Naive thymus-derived CD8-positive, alpha-beta T cell (primary cell): ENCODE results near the gene UBD. TPM values are rescaled to one million over a fixed set of nuclear protein-coding genes. Genes with fewer than 3 reads are reported as not detected.
A peak's percentile ranks its signal among the peaks of the same experiment; 100 is the strongest.

Experiments used
- ATAC-seq, 2 donors: fragments of 150-1000 bp; cut with Tn5 transposase in 1 of 2; sonication (Bioruptor Pico), chemical (Tn5 transposase) in 1 of 2; 1 replicate in 1 of 2; 2 replicates in 1 of 2; pipeline ENCODE4 v1.10.0; 2021; ENCODE audit warnings: mild to moderate bottlenecking in 2 of 2, moderate library complexity in 2 of 2
- POLR2A ChIA-PET: fragments of 350-600 bp; sonication (Branson Sonifier 250); formaldehyde crosslinking; loops from one replicate; lab custom pipeline; 2021; ENCODE audit warnings: antibody characterized with exemption; lab: Charles Lee
- DNase-seq, 10 donors: peaks; one replicate each; pipeline versions ENCODE4 v3.0.0 to v3.0.0-alpha.2; 2020 to 2022
- H3K27ac Mint-ChIP-seq, 10 donors: one replicate each; pipeline ENCODE4 v1.8.0; 2020 to 2022; ENCODE audit warnings: mild to moderate bottlenecking in 10 of 10, mixed read lengths in 10 of 10, moderate library complexity in 4 of 10, inconsistent platforms in 1 of 10
- H3K27me3 Mint-ChIP-seq, 5 donors: one replicate each; pipeline ENCODE4 v1.8.0; 2021 to 2022; ENCODE audit warnings: mixed read lengths in 5 of 5
- H3K36me3 Mint-ChIP-seq, 3 donors: one replicate each; pipeline ENCODE4 v1.8.0; 2020 to 2022; ENCODE audit warnings: mixed read lengths in 3 of 3, mild to moderate bottlenecking in 2 of 3, inconsistent platforms in 1 of 3
- H3K4me1 Mint-ChIP-seq, 4 donors: one replicate each; pipeline ENCODE4 v1.8.0; 2021 to 2022; ENCODE audit warnings: mixed read lengths in 4 of 4
- H3K4me3 Mint-ChIP-seq, 10 donors: one replicate each; pipeline ENCODE4 v1.8.0; 2020 to 2022; ENCODE audit warnings: mild to moderate bottlenecking in 10 of 10, mixed read lengths in 10 of 10, moderate library complexity in 6 of 10, inconsistent platforms in 1 of 10
- H3K9me3 Mint-ChIP-seq, 9 donors: one replicate each; pipeline ENCODE4 v1.8.0; 2020 to 2022; ENCODE audit warnings: mixed read lengths in 9 of 9, mild to moderate bottlenecking in 3 of 9, inconsistent platforms in 1 of 9, moderate library complexity in 1 of 9
- polyA plus RNA-seq, 3 donors: library from polyadenylated mRNA; unstranded; fragments of 300-500 nt; fragmentation: Illumina TruSeq; gene quantifications; one replicate each; pipeline ENCODE4 v1.2.3, GENCODE V29; 2021
- total RNA-seq, 8 experiments: library from RNA in 2 of 8; stranded (reverse) in 2 of 8; gene quantifications; one replicate each; pipeline ENCODE4 v1.2.3 and lab custom pipeline; 2021 to 2026

Gene UBD
- total and polyA plus RNA-seq, 5 experiments from 2014 or later, result not detected

DNA sequence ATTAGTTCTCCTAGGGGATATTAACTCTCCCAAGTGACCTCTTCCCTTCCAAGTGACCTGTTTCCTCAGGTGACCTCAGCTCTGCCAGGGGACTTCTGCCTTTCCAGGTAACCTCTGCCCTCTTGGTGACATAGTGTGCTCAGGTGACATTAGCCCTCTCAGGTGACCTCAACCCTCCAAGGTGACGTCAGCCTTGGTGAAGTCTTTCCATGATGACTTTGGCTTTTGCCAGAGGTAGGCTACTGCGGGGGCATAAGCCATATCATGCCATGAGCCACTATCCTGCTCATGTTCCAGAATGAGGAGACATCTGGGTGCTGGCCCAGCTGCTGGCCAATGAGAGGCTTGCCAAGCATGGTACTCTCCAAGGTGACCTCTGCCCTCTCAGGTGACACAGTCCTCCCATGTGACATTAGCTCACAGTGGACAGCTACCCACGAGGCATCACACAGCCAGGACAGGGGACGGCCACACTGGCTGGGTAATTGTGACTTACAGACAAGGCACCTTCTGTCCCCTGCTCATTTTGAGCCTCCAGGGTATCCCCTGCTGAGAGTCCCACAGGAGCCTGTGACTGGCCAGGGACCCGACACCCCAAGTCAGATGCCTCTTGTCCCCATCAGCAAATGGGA is 31.1 kb downstream of the UBD start:
- H3K27ac Mint-ChIP-seq, result no peak overlapping the region
- peaks cover 0 to 3% (median 0%) of the 10 kb centered on the region in 4 donors for H3K4me1 Mint-ChIP-seq
- H3K4me3 Mint-ChIP-seq, result no peak overlapping the region
- POLR2A ChIA-PET, result no interaction called here
- H3K27me3 Mint-ChIP-seq, result peaks cover 11 to 34% (median 16%) of the 10 kb centered on the region in 5 donors
- H3K36me3 Mint-ChIP-seq, result no peaks in the 10 kb centered on the region
- peaks cover 0 to 3% (median 0%) of the 10 kb centered on the region in 9 donors for H3K9me3 Mint-ChIP-seq
- no peak for ATAC-seq
- DNase-seq, result no peak

DNA sequence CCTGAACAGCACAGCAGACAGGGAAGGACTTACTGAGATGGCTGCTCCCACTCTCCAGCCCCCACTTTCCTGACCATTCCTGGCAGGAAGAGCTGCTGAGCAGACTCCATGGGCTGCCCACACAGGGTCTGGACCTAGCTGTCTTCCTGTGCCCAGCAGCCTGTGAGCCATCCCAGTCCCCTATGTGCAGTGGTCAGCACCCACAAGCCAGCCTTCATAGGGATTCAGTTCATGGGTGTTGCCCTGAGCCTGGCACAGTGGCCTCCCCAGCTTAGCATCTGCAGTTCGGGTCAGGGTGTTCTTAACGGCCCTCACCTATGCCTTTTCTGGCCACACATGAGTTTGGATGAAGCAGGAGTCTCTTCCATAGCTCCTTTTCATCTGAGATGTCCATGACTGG is 32.0 kb downstream of the UBD start:
- POLR2A ChIA-PET, result no interaction called here
- Mint-ChIP-seq H3K9me3 (peaks cover 0 to 3% (median 0%) of the 10 kb centered on the region in 9 donors), H3K36me3 (no peaks in the 10 kb centered on the region), H3K27me3 (peaks cover 11 to 36% (median 17%) of the 10 kb centered on the region in 5 donors), H3K27ac (no peak overlapping the region), H3K4me1 (peaks cover 0 to 3% (median 0%) of the 10 kb centered on the region in 4 donors), H3K4me3 (no peak overlapping the region)
- no peak for ATAC-seq
- DNase-seq, result no peak

DNA sequence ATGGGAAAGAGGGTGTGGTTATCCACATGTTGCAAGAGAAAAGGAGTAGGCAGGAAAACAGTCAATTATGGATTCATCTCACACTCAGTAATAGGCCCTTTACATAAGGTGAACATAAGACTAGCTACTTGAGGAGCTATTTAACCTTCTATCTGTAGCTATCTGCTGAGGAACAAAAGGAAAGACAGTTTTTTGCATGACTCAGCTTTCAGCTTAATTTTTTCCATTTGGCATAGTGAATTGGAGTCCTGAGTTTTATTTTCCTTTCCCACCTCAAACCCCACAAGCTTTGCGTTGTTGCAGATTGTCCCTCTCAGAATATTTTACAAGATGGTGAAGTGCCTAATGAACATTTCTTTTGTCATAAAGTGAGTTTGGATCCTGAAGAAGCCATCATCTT is 32.4 kb downstream of the UBD start:
- POLR2A ChIA-PET, result no interaction called here
- H3K27me3 Mint-ChIP-seq, result peaks cover 11 to 36% (median 17%) of the 10 kb centered on the region in 5 donors
- H3K4me3 Mint-ChIP-seq, result no peak overlapping the region
- H3K27ac Mint-ChIP-seq, result no peak overlapping the region
- DNase-seq, result no peak
- H3K4me1 Mint-ChIP-seq, result peaks cover 0 to 3% (median 0%) of the 10 kb centered on the region in 4 donors
- no peak for ATAC-seq
- peaks cover 0 to 3% (median 0%) of the 10 kb centered on the region in 9 donors for H3K9me3 Mint-ChIP-seq
- H3K36me3 Mint-ChIP-seq, result no peaks in the 10 kb centered on the region

DNA sequence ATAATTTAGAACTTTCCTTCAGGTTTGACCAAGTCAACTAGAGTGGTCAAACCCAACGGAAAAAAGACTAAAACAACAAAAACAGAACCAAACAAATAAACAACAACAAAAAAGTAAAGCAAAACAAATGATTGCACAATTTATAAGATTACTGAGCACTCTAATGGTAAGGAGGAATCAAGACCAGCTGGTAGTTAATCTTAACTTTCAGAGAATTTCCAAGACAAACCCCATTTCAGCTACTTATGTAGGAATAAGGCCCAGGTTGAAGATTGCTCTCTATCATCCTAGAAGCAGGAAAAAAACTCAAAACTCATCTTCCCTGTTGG is 34.3 kb downstream of the UBD start:
- H3K27ac Mint-ChIP-seq, result no peak overlapping the region
- peaks cover 0 to 3% (median 0%) of the 10 kb centered on the region in 9 donors for H3K9me3 Mint-ChIP-seq
- DNase-seq, result no peak
- no peak for ATAC-seq
- POLR2A ChIA-PET, result no interaction called here
- no peaks in the 10 kb centered on the region for H3K36me3 Mint-ChIP-seq
- peaks cover 0 to 3% (median 0%) of the 10 kb centered on the region in 4 donors for H3K4me1 Mint-ChIP-seq
- H3K27me3 Mint-ChIP-seq, result peaks cover 12 to 45% (median 24%) of the 10 kb centered on the region in 5 donors
- H3K4me3 Mint-ChIP-seq, result no peak overlapping the region

DNA sequence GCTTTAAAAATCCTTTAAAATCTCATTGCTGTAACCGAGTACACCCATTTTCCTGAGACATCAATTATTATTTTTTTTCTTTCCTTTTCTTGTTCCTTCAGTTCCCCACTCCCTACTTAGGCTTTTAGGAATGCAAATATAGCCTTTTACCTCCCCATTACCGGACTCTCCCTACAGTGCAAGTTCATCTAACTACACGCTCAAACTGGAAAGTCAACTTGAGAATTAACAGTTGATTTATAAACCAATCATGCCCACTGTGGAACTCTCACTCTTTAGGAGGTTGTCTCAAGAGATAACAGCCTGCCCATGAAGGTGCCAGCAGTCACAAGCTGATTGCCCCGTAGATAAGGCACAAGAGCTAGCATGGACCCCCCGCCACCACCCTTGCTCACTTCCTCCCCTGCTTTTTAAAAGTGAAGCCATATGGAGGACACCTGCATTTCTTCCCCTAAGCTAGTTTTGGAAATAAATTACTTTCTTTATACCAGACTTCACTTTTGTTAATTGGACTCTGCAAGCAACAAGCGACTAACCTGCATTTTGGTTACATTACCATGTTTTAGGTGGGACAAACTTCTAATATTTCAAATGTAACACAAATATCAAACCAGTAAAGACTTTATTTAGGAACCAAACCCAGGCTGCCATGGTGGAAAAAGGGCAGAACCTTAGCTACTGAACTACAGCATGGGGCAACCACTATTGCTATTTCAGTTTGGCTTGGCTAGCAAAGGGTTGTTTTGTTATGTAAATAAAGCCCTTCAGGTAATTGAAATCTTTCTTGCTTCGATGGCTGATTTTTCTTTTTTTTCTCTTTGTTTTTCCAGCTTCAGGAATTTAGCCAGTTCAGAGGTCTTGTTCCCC is 34.9 kb downstream of the UBD start:
- Mint-ChIP-seq H3K9me3 (peaks cover 0 to 3% (median 0%) of the 10 kb centered on the region in 9 donors), H3K27ac (no peak overlapping the region), H3K36me3 (no peaks in the 10 kb centered on the region), H3K27me3 (peaks cover 12 to 45% (median 27%) of the 10 kb centered on the region in 5 donors), H3K4me1 (peaks cover 0 to 3% (median 0%) of the 10 kb centered on the region in 4 donors), H3K4me3 (no peak overlapping the region)
- ATAC-seq (no peak), DNase-seq (no peak)
- POLR2A ChIA-PET, result no interaction called here

DNA sequence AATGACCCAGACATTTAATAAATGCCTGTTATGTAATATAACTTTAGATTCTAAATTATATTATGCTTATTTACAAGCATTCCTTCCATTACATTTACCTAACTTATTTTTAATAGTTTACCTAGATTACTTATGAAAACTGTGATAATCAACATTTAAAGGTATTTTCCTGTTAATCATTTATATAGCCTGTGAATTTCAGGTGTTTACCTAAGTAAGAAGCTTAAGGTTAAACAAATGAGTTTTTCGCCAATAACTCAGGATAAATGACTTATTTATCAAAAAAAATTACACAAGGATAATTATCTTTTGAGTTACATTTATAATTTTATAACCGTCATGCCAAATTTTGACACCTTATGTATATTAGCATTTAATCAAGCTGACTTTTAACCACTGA is 35.5 kb downstream of the UBD start:
- H3K27me3 Mint-ChIP-seq, result peaks cover 12 to 43% (median 27%) of the 10 kb centered on the region in 5 donors
- POLR2A ChIA-PET, result no interaction called here
- H3K9me3 Mint-ChIP-seq, result peaks cover 0 to 3% (median 0%) of the 10 kb centered on the region in 9 donors
- no peak overlapping the region for H3K27ac Mint-ChIP-seq
- DNase-seq (no peak), ATAC-seq (no peak)
- H3K4me3 Mint-ChIP-seq, result no peak overlapping the region
- H3K36me3 Mint-ChIP-seq, result no peaks in the 10 kb centered on the region
- H3K4me1 Mint-ChIP-seq, result peaks cover 0 to 3% (median 0%) of the 10 kb centered on the region in 4 donors

DNA sequence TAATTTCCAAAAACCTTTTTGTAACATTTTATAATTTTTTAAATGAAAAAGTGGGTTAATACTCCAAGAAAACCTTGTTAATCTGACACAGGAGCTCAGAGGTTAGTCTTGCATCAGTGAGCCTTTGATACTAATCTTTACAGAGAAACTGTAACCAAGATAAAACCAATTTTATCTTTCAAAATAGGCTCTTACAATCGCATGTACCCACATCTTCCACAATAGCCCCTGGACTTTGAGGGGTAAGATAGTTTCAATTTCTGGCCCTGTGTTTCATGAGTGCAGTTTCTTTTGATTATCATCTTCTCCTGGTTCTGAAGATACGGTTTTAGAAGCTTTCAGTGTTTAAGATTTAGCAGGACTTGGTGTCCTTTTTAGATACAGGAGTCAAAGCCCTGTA is 37.3 kb downstream of the UBD start:
- no peak for DNase-seq
- Mint-ChIP-seq H3K36me3 (no peaks in the 10 kb centered on the region), H3K27me3 (peaks cover 12 to 36% (median 24%) of the 10 kb centered on the region in 5 donors), H3K27ac (no peak overlapping the region), H3K4me3 (no peak overlapping the region), H3K9me3 (no peaks in the 10 kb centered on the region), H3K4me1 (peaks cover 0 to 3% (median 0%) of the 10 kb centered on the region in 4 donors)
- no peak for ATAC-seq
- POLR2A ChIA-PET, result no interaction called here

DNA sequence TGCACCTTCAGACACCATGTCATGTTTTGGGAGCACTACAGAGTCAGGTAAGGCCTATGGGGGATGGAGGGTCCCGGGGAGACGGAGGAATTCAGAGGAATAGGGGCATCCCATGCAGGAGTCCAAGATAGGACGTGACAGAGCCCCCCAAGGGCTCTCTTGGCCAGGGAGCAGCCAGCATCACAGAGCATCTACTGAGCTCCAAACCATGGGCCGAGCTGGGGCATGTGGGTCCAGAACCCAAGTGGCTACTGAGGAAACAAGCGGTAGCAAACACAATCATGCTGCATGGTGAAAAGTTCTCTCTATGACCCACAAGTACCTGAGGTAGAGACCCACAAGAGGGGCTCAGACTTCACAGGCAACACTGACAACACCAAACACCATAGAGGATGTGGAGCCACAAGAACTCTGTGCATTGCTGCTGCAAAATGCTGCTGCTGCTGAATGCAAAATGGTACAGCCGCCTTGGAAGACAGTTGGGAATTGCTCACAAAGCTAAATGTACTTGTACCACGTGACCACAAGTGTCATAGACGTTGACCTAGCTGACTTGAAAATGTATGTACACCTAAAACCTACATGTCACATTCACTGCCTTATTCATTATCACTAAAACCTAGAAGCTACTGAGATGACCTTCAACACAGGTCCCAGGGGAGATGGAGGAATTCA is 38.4 kb downstream of the UBD start:
- DNase-seq, result no peak

DNA sequence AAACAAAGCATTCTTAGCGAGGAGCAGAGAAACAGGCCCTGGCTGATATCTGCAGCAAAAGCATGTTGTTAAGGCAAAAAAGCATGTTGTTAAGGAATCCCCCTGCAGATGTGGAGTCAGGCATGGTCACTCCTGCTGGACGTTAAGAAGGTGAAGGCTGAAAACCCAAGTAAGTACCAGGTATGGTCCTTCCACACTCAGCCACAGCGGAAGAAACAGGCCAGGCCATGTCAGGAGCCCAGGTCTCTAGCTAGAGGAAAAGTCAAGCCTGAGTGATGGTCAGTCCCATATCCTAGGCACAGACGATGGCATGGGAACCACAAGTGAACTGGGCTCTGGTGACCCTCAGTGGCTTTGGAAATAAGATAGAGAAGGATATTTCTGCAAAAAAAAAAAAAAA is 39.3 kb downstream of the UBD start:
- Mint-ChIP-seq H3K4me3 (no peak overlapping the region), H3K4me1 (peaks cover 3 to 12% (median 7%) of the 10 kb centered on the region in 4 donors), H3K36me3 (no peaks in the 10 kb centered on the region), H3K27me3 (peaks cover 5 to 33% (median 20%) of the 10 kb centered on the region in 5 donors), H3K27ac (no peak overlapping the region), H3K9me3 (no peaks in the 10 kb centered on the region)
- DNase-seq (no peak), ATAC-seq (no peak)
- POLR2A ChIA-PET, result no interaction called here

More for the DNA sequence above, 38.4 kb downstream of the UBD start:
- H3K9me3 Mint-ChIP-seq, result no peaks in the 10 kb centered on the region
- POLR2A ChIA-PET, result no interaction called here
- H3K27me3 Mint-ChIP-seq, result peaks cover 12 to 37% (median 21%) of the 10 kb centered on the region in 5 donors
- H3K27ac Mint-ChIP-seq, result no peak overlapping the region
- no peak overlapping the region for H3K4me3 Mint-ChIP-seq
- no peaks in the 10 kb centered on the region for H3K36me3 Mint-ChIP-seq
- ATAC-seq, result no peak
- peaks cover 2 to 8% (median 3%) of the 10 kb centered on the region in 4 donors for H3K4me1 Mint-ChIP-seq

DNA sequence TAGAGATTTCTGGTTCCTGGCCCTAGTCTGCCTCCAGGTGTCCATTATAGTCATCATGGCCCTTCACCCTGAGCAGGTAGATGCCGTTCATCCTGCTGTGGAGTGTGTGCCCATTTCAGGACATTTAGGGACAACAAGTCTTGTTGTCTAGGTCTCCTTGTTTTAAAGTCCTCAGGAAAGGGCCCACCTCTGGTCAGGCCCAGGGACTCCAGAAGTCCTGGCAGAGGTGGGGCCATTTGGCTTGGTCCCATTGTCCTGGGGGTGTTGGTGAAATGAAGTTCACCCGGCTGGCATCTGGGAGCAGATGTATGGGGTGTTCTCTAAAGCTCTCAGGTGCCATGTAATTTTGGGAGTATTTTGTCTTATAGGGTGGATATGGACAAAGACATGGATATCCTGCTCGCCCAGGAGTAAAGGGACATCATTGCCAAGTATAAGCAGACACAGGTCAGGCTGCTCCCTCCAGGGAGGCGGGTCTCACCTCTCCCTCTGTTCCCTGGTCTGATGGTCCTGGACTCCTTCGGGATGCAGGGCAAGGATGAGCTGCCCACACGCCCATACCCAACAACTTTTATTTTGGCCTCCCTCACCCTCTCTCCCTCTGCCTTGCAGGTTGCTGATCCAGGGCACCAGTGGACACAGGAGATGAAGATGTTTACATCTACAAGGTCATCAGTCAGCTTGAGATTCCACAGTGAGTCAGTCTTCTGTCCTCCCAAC is 40.1 kb downstream of the UBD start:
- Mint-ChIP-seq H3K27ac (peak overlapping the region in 1 of 10 donors; percentile 28), H3K36me3 (no peaks in the 10 kb centered on the region), H3K4me1 (peaks cover 3 to 12% (median 7%) of the 10 kb centered on the region in 4 donors), H3K9me3 (no peaks in the 10 kb centered on the region), H3K27me3 (peaks cover 11 to 32% (median 19%) of the 10 kb centered on the region in 5 donors), H3K4me3 (no peak overlapping the region)
- no peak for DNase-seq
- no peak for ATAC-seq
- POLR2A ChIA-PET, result no interaction called here

DNA sequence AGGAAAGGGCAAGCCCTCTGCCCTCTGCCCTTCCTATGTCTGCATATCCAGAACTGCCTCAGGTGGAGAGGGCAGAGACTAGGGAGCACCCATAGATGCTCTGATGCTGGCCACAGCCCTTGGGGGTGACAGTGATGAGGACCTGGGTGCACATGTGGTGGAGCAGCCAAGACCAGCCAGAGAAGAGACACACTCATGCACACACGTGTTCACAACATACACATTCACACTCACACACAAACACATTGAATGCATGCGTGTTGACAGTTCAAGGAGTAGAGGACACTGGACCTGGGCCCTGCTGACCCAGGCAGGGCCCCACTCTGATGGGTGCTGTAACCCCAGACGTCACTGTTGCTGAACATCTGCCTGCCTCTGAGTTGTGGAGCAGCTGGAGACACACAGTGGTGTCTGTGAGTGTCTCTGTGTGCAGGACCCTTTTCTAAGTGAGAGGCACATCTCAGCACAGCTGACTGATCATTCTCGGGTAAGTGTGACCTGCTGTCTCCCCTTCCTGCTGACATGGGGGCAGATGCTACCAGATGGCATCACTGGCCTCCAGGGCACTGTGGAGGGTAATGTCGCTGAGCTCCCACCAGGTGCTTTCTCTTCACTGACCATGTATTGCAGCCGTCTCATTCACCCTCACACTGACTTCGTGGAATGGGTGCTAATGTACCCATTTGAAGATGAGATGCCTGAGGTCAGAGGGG is 41.6 kb downstream of the UBD start:
- POLR2A ChIA-PET, result no interaction called here
- peak overlapping the region in 1 of 10 donors; percentile 26 for H3K27ac Mint-ChIP-seq
- ATAC-seq, result no peak
- H3K4me3 Mint-ChIP-seq, result no peak overlapping the region
- no peaks in the 10 kb centered on the region for H3K9me3 Mint-ChIP-seq
- DNase-seq, result no peak
- H3K36me3 Mint-ChIP-seq, result no peaks in the 10 kb centered on the region
- H3K27me3 Mint-ChIP-seq, result peaks cover 13 to 33% (median 16%) of the 10 kb centered on the region in 5 donors
- peaks cover 2 to 12% (median 7%) of the 10 kb centered on the region in 4 donors for H3K4me1 Mint-ChIP-seq

DNA sequence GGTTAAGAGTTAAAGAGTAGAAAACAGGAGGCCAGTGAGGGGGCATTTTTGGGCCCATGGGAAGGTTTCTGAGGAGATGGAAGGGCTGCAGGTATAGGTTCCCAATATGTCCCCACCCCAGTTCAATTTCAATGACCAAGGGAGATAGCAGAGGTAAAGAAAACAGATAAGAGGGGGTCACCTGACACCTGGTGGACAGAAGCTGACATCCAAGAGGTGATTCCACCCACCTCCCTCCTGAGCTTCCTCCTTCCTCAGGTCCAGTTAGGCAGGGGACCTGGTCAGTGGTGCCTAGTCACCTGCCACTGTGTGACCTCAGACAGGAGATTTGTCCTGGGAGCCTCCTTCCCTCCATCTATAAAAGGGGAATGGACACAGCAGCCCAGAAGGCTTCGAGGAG is 42.3 kb downstream of the UBD start:
- no peaks in the 10 kb centered on the region for H3K9me3 Mint-ChIP-seq
- H3K27ac Mint-ChIP-seq, result no peak overlapping the region
- POLR2A ChIA-PET, result no interaction called here
- DNase-seq, result no peak
- H3K27me3 Mint-ChIP-seq, result peaks cover 13 to 33% (median 16%) of the 10 kb centered on the region in 5 donors
- H3K4me3 Mint-ChIP-seq, result no peak overlapping the region
- ATAC-seq, result no peak
- H3K4me1 Mint-ChIP-seq, result peaks cover 2 to 12% (median 7%) of the 10 kb centered on the region in 4 donors
- no peaks in the 10 kb centered on the region for H3K36me3 Mint-ChIP-seq
